ENCODE results near the gene RXRB.
"Not testable (repeated sequence)": the region's sequence is repeated elsewhere in the genome, so short reads cannot be mapped to it uniquely, and the experiment has no call there.

The RXRB gene

DNA sequence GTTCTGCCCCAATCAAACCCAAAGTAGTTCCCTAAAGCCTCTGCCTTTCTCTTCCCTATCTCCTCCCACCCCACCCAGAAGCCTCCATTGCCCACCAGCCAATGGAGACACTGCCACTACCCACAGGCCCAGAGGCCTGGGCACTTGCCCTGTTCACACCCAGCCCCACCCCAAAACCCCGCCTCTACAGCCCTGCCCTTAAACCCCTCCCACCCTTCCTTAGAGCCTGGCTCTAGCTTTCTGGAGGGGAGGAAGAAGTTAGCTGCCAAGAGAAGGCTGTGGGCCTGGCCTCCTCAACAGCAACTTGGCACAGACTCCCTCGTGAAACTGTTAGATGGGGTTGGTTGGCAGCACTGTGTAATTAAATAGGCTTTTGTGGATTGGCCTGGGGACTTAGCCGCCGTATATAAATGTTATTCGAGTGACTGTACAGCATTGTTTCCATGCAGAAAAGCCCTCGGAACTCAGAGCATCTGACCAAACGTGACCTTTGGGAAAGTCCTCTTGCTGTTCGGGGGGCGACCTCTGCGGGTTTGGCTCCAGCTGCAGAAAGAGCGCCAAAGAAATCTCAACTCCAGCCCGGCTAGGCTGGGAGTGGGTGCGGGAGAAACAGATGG, 39.6 kb downstream of the RXRB start:
- peak; percentile 78 for DNase-seq

DNA sequence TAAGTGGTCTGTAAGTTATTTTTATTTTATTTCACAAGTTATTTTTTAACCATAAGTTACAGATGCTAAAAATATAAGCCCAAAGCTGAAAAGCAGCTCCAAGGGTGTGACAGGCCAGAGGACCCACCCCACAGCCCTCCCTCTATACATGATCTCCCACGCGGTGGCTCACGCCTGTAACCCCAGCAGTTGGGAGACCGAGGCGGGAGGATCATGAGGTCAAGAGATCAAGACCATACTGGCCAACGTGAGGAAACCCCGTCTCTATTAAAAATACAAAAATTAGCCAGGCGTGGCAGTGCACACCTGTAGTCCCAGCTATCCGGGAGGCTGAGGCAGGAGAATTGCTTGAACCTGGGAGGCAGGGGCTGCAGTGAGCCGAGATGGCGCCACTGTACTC, 40.4 kb downstream of the RXRB start:
- DNase-seq = no peak

DNA sequence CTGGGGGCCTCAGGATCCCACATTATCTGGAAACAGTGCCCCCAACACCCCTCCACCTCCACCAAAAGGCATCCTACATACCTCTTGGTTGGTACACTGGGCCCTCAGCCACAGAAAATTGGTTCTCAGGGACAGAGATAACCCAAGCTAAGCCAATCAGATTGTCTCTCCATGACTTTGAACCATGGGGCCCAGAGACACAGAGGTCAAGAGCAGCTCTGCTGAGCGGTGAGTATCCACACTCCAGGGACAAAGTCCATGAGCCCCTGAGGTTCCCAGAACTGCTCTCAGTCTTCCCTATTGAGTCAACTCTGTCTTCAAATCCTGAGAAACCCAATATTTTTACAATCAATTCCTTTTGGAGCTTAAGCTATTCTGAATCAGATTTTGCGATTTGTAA, 43.5 kb downstream of the RXRB start:
- no peak for DNase-seq

DNA sequence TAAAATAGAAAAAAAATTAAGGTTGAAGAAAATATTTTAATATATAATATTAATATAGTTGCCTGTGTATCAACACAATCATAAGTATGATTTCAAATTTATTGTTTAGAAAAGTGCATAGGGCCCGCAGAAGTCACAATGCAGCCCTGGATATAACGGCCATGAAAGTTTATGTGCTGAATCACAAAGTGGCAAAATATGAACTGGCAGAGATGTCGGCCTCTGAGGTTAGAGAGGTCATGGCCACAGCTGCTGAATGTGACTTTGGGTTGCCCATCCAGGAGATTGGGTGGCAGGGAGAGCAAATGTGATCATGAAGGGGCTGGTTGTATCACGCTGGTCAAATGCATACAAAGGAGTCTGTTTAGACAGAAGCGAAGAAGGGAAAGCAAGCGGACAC, 43.9 kb downstream of the RXRB start:
- no peak for DNase-seq

DNA sequence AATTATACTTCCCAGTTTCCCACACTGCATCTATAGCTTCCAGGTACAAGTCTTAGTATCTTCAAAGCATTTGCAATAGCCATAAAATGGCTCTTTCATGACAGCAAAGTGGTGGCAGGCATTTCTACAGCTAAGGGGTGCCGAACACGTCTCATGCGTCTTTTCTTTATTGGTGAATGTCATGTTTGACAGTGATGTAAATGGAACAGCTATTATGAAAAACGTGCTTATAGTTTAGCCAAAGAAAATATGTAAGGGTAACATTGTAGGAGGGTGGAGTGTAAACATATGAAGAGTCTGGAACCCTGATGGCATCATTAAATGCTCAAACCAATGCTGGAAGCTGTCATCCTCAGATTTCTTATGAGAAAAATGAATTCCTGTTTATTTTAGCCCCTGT, 46.1 kb downstream of the RXRB start:
- DNase-seq = no peak

DNA sequence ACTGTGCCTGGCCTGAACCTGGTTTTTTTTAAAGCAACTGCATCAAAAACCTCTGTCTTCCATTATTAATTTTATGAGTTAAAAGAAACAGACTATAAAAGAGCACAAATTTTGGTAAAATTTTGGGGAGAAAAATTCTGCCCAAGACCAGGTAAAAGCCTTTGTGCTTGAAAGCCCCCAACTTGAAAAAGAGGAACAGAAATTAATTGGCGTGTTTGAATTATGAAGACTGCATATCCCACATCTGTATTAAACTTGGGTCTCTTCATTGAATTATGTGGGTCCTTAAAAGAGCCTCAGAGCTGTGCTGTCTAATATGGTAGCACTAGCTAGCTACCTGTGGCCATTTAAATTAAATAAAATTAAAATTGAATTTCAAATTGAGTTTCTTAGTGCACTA, 49.4 kb downstream of the RXRB start:
- no peak for DNase-seq

DNA sequence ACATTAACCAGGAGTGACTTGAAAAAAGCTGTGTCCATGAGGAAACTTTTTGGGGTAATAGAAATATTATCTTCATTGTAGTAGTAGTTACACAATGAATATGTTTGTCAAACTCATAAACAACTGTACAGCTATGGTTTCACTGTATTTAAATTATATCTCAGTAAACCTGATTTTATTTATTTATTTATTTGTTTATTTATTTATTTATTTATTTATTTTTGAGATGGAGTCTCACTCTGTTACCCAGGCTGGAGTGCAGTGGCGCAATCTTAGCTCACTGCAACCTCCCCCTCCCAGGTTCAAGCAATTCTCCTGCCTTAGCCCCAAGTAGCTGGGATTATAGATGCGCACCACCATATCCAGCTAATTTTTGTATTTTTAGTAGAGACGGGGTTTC, 49.9 kb downstream of the RXRB start:
- DNase-seq = not testable (repeated sequence)

DNA sequence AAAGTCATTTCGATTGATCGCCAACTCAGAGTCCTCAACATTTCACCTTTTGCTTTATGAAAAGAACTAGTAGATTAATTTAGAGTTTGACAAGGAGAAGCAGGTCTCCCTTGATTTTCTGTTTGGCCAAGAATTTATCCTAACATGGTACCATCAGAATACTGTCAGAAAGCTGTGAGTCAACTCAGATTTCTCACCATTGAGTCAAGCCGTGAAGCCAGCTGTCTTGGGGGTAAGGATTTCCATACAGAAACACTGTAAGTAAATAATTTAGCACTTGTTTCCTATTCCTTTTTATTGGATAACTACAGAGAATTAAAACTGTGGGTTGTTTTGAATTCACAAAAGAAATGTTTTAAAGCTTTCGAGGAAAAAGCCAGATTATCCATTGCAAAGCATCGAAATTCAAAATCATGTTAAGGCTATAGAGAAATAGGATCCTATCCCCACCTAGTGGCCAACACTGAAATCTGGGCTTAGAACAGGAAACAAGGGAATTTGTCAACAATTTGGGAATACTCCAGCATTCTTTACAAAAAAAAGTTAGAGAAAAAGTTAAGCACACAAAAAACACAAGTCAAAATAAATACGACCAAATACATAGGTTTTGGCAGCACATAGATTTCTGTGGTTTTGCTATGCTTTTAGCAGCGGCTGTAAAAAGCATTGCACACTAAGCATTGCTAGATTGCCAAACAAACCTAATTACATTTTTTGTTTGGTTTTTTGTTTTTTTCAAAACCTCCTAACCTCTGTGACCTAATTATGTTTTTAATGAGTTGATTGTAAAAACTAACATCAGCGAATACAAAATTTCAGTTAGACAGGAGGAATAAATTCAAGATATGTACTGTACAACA, 52.4 kb downstream of the RXRB start:
- DNase-seq = no peak

DNA sequence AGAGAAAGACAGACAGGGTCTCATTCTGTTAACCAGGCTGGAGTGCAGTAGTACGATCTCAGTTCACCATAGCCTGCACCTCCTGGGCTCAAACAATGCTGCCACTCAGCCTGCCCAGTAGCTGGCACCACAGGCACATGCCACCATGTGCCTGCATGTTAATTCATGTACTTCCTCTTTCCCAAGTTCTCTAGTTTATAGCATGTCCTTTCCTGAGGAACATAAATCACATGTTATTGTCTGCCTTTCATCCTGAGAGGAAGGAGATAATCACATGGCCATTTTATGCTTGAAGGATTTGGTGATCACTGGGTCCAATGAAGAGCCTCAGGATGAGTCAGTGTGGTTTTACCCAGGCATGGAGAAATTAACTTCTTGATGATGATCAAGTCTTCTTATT, 56.1 kb downstream of the RXRB start:
- DNase-seq = peak; percentile 48
